AG04449 (cell line): ENCODE data around the gene CDHR2.

Source experiments
- CTCF ChIA-PET: fragments of 350-600 bp; formaldehyde crosslinking; extraction: SDS; loops from one replicate; lab custom pipeline; 2021; ENCODE audit warnings: antibody characterized with exemption; lab: Yijun Ruan, JAX
- POLR2A ChIA-PET: fragments of 400-600, 350-600 bp; formaldehyde crosslinking; extraction: SDS; loops from one replicate; lab custom pipeline; 2020; ENCODE audit warnings: antibody characterized with exemption, inconsistent platforms; lab: Yijun Ruan, JAX
- DNase-seq: peaks from one replicate; pipeline ENCODE4 v3.0.0-alpha.2; 2010; ENCODE audit warnings: low read depth, low spot score
- H3K4me3 ChIP-seq: 2 replicates; pipeline ENCODE4 v1.5.1; 2011; ENCODE audit warnings: low read depth, mild to moderate bottlenecking, control low read depth, low read length
- CTCF ChIP-seq: IDR thresholded peaks from one replicate; pipeline ENCODE4 v1.5.1; 2011; ENCODE audit warnings: mild to moderate bottlenecking, moderate library complexity, low read length, control low read depth, inconsistent platforms; ENCODE audit not compliant: insufficient read depth; ENCODE audit errors: missing control alignments

CDHR2 gene

GRCh38 chr5:176609724-176610434 lies 60.7 kb downstream of the CDHR2 start, which contains the start of gene GPRIN1:
GPRIN1 (minus strand) TSS chr5:176610156; CDS start chr5:176599834, 10,322 bp downstream.
- H3K4me3 ChIP-seq, result peak within 1 kb of the TSS; percentile 64
- ChIA-PET POLR2A (no interaction called here), CTCF (interaction anchor here (2.3 kb wide), 1 partner anchor 67 kb away, joined by 8 read pairs; no protein-coding TSS in a partner anchor)
- DNase-seq, result no peak
- peak; percentile 36 for TF ChIP-seq CTCF

- peak overlapping the region; percentile 64 for H3K4me3 ChIP-seq
- POLR2A ChIA-PET, result no interaction called here
- CTCF ChIA-PET, result no interaction called here
- no peak for DNase-seq
- TF ChIP-seq CTCF, result no peak
Observed at GRCh38 chr5:176610435-176610773, 61.3 kb downstream of the CDHR2 start.

- CTCF ChIA-PET, result interaction anchor here (0.7 to 1.6 kb wide), 4 partner anchors 19 to 49 kb away, joined by 3 to 5 read pairs (median 3); partner anchors contain the start of genes EIF4E1B and SNCB
- peak; percentile 44 for DNase-seq
- POLR2A ChIA-PET, result no interaction called here
- TF ChIP-seq CTCF, result no peak
- H3K4me3 ChIP-seq, result no peak overlapping the region
Observed at GRCh38 chr5:176611435-176611834, 62.3 kb downstream of the CDHR2 start.

- DNase-seq, result no peak
- ChIA-PET POLR2A (no interaction called here), CTCF (interaction anchor here (1.0 to 1.6 kb wide), 3 partner anchors 18 to 49 kb away, joined by 3 to 5 read pairs (median 3); partner anchors contain the start of genes EIF4E1B and SNCB)
- TF ChIP-seq CTCF, result no peak
- no peak overlapping the region for H3K4me3 ChIP-seq
Observed at GRCh38 chr5:176612008-176612407, 62.9 kb downstream of the CDHR2 start.

GRCh38 chr5:176612855-176613254 lies 63.7 kb downstream of the CDHR2 start:
- CTCF ChIA-PET, result interaction anchor here (1.2 to 1.6 kb wide), 2 partner anchors 39 to 48 kb away, joined by 5 to 6 read pairs; no protein-coding TSS in a partner anchor
- no peak overlapping the region for H3K4me3 ChIP-seq
- POLR2A ChIA-PET, result no interaction called here
- no peak for DNase-seq
- no peak for TF ChIP-seq CTCF

GRCh38 chr5:176614805-176615478 lies 65.8 kb downstream of the CDHR2 start:
- TF ChIP-seq CTCF, result no peak
- no peak overlapping the region for H3K4me3 ChIP-seq
- no peak for DNase-seq
- ChIA-PET POLR2A (interaction anchor here (0.6 kb wide), 1 partner anchor 19 kb away, joined by 4 read pairs; no protein-coding TSS in a partner anchor), CTCF (interaction anchor here (0.8 kb wide), 1 partner anchor 15 kb away, joined by 4 read pairs; no protein-coding TSS in a partner anchor)
